Bronchial epithelial cell (primary cell): ENCODE results near the gene NOP14. TPM values are rescaled to one million over a fixed set of nuclear protein-coding genes. Genes with fewer than 3 reads are reported as not detected.

Experiments used
- total RNA-seq: library from RNA; depleted of rRNA; stranded (reverse); fragments of >200 nt; gene quantifications from 2 replicates; pipeline ENCODE4 v1.2.1, GENCODE V29; 2014

The NOP14 gene
- total RNA-seq, 1 donor from 2014 or later, result 31.1 TPM

Other genes starting within 250 kb of the NOP14 start
- gene TNIP2, start 207.1 kb downstream of the NOP14 start, total RNA-seq, result 43.4 and 64.5 TPM in 2 replicates
- 31.1 and 86.3 TPM in 2 replicates for gene SH3BP2, start 170.3 kb downstream of the NOP14 start, total RNA-seq
- gene ADD1, start 119.6 kb downstream of the NOP14 start, total RNA-seq, result 71.9 and 113 TPM in 2 replicates
- 1.4 and 3.7 TPM in 2 replicates for gene GRK4, start 165 bp upstream of the NOP14 start, total RNA-seq
- gene HTT-AS, start 111.1 kb upstream of the NOP14 start, total RNA-seq, result not detected in 2 replicates
- 24.0 and 28.4 TPM in 2 replicates for gene HTT, start 111.3 kb upstream of the NOP14 start, total RNA-seq